Testis (tissue), 3 donors: ENCODE results near the gene PLEKHF1. TPM values are rescaled to one million over a fixed set of nuclear protein-coding genes. Genes with fewer than 3 reads are reported as not detected.

Experiments
- DNase-seq: peaks from one replicate; pipeline ENCODE4 v3.0.0-alpha.2; 2019
- H3K27ac ChIP-seq, 2 donors: fragments of 200-600 bp; sonication (generic); one replicate each; pipeline ENCODE4 v1.5.1; 2019
- H3K27me3 ChIP-seq: fragments of 200-600 bp; sonication (generic); one replicate; pipeline ENCODE4 v1.5.1; 2019
- H3K36me3 ChIP-seq: fragments of 200-600 bp; sonication (generic); one replicate; pipeline ENCODE4 v1.5.1; 2017; ENCODE audit warnings: low read depth; ENCODE audit errors: missing control alignments
- H3K4me1 ChIP-seq: fragments of 200-600 bp; sonication (generic); one replicate; pipeline ENCODE4 v1.5.1; 2019
- H3K4me3 ChIP-seq, 2 donors: fragments of 200-600 bp; sonication (generic); one replicate each; pipeline ENCODE4 v1.5.1; 2017 to 2019
- H3K9me3 ChIP-seq: fragments of 200-600 bp; sonication (generic); one replicate; pipeline ENCODE4 v1.5.1; 2017
- POLR2A ChIP-seq: fragments of 450-650 bp; IDR thresholded peaks from one replicate; pipeline ENCODE4 v1.6.1; 2017; ENCODE audit warnings: antibody characterized with exemption, mild to moderate bottlenecking, moderate library complexity
- WGBS, 2 donors: methylation state at CpG; one replicate each; pipeline ENCODE4 v1.1.5; 2018; 5-methylcytosine and 5-hydroxymethylcytosine counted together
- intact Hi-C: fragments of 100-400 bp; cut with DNase I; formaldehyde crosslinking; loops from one replicate; pipeline ENCODE4 v1.15.1; 2023; ENCODE audit warnings: low total_unique reads
- polyA plus RNA-seq: library from polyadenylated mRNA; stranded (reverse); fragments of 350-450 nt; fragmentation: Illumina TruSeq; extraction: RNeasy Lipid Tissue Mini Kit (QIAGEN cat#74804); gene quantifications from one replicate; pipeline ENCODE4 v1.2.3, GENCODE V29; 2014; ENCODE audit warnings: low read depth, low replicate concordance; ENCODE audit not compliant: insufficient read depth
- total RNA-seq, 2 donors: library from RNA; depleted of rRNA; stranded (reverse); fragments of >200 nt; gene quantifications; one replicate each; pipeline ENCODE4 v1.2.3, GENCODE V29; 2016
- TF ChIP-seq, protein P1 (sequence below), 3 experiments: fragments of 450-650 bp in 2 of 3; fragments of 200-600 bp in 1 of 3; sonication (generic) in 1 of 3; IDR thresholded peaks; one replicate each; pipeline ENCODE4 v1.5.1; 2016 to 2019; ENCODE audit warnings: antibody characterized with exemption in 3 of 3, mild to moderate bottlenecking in 2 of 3, moderate library complexity in 1 of 3

Gene PLEKHF1
- total and polyA plus RNA-seq, 3 donors from 2014 or later: 6.3 to 26.2 (median 13.5) TPM

DNA sequence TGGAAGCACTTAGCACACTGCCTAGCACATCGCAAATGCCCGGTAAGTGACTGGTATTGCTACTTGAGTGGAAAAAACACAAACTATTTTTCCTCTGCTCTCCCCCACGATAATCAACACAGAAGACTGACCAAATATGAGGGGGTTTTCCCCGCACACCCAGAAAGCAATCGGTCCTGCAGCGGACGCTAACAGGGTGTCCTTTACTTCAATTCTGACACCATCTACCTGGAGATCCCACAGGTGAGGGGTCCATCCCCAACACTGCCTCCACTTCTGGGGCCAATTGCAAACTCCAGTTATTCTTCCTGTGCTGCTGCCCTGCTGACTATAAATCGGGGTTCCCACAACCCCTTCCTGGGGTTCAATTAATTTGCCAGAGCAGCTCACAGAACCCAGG is 26.2 kb upstream of the PLEKHF1 start:
- 83 to 91% methylated on average over 8 of the region's 8 CpGs for WGBS, 2 donors
- Histone ChIP-seq H3K36me3 (no peaks in the 10 kb centered on the region), H3K4me1 (no peaks in the 10 kb centered on the region), H3K27ac (no peak overlapping the region), H3K27me3 (no peaks in the 10 kb centered on the region), H3K9me3 (no peaks in the 10 kb centered on the region), H3K4me3 (no peak overlapping the region)
- intact Hi-C loops: no loop called here
- no peak for TF ChIP-seq POLR2A
- TF ChIP-seq, protein P1, sequence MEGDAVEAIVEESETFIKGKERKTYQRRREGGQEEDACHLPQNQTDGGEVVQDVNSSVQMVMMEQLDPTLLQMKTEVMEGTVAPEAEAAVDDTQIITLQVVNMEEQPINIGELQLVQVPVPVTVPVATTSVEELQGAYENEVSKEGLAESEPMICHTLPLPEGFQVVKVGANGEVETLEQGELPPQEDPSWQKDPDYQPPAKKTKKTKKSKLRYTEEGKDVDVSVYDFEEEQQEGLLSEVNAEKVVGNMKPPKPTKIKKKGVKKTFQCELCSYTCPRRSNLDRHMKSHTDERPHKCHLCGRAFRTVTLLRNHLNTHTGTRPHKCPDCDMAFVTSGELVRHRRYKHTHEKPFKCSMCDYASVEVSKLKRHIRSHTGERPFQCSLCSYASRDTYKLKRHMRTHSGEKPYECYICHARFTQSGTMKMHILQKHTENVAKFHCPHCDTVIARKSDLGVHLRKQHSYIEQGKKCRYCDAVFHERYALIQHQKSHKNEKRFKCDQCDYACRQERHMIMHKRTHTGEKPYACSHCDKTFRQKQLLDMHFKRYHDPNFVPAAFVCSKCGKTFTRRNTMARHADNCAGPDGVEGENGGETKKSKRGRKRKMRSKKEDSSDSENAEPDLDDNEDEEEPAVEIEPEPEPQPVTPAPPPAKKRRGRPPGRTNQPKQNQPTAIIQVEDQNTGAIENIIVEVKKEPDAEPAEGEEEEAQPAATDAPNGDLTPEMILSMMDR (IDR thresholded peaks at IDR 0.05): no peak
- DNase-seq: no peak

- Histone ChIP-seq H3K9me3 (no peaks in the 10 kb centered on the region), H3K4me3 (peak overlapping the region; percentile 29 to 35), H3K27me3 (no peaks in the 10 kb centered on the region), H3K36me3 (no peaks in the 10 kb centered on the region), H3K4me1 (peaks cover under 1% of the 10 kb centered on the region), H3K27ac (no peak overlapping the region)
- WGBS, 2 donors: 57 to 78% methylated on average over 12 of the region's 12 CpGs
- no peak for TF ChIP-seq POLR2A
- TF ChIP-seq, protein P1 (IDR thresholded peaks at IDR 0.05): no peak
- intact Hi-C loops: no loop called here
- peak; percentile 73 for DNase-seq
Measured at GRCh38 chr19:29640231-29640630, 25.0 kb upstream of the PLEKHF1 start.

GRCh38 chr19:29641597-29641996 is 23.7 kb upstream of the PLEKHF1 start:
- Histone ChIP-seq H3K27ac (no peak overlapping the region), H3K4me1 (peaks cover 5% of the 10 kb centered on the region), H3K4me3 (no peak overlapping the region), H3K9me3 (no peaks in the 10 kb centered on the region), H3K27me3 (no peaks in the 10 kb centered on the region), H3K36me3 (no peaks in the 10 kb centered on the region)
- TF ChIP-seq POLR2A: no peak
- TF ChIP-seq, protein P1 (IDR thresholded peaks at IDR 0.05): no peak
- DNase-seq: no peak
- intact Hi-C loops: no loop called here
- WGBS, 2 donors: 80 to 81% methylated on average over 2 of the region's 2 CpGs

- DNase-seq: no peak
- intact Hi-C loops: no loop called here
- no peaks in the 10 kb centered on the region for H3K36me3 ChIP-seq
- WGBS, 2 donors: 59 to 60% methylated on average over 6 to 7 of the region's 7 CpGs
- H3K27ac ChIP-seq: no peak overlapping the region
- no peaks in the 10 kb centered on the region for H3K9me3 ChIP-seq
- H3K4me1 ChIP-seq: peaks cover 5% of the 10 kb centered on the region
- TF ChIP-seq POLR2A: no peak
- TF ChIP-seq, protein P1 (IDR thresholded peaks at IDR 0.05): no peak
- no peaks in the 10 kb centered on the region for H3K27me3 ChIP-seq
- no peak overlapping the region for H3K4me3 ChIP-seq
Measured at GRCh38 chr19:29643361-29643935, 21.8 kb upstream of the PLEKHF1 start.

DNA sequence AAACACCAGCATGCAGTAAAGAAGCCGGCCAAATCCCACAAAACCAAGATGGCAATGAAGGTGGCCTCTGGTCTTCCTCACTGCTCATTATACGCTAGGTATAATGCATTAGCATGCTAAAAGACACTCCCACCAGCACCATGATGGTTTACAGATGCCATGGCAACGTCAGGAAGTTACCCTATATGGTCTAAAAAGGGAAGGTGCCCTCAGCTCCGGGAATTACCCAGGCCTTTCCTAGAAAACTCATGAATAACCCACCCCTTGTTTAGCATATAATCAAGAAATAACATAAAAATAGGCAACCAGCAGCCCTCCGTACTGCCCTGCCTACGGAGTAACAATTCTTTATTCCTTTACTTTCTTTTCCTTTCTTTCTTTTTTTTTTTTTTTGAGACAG is 21.1 kb upstream of the PLEKHF1 start:
- no peaks in the 10 kb centered on the region for H3K36me3 ChIP-seq
- no peak for DNase-seq
- intact Hi-C loops: no loop called here
- H3K4me1 ChIP-seq: peaks cover 5% of the 10 kb centered on the region
- no peak overlapping the region for H3K27ac ChIP-seq
- no peaks in the 10 kb centered on the region for H3K9me3 ChIP-seq
- H3K4me3 ChIP-seq: no peak overlapping the region
- WGBS, 2 donors: 89 to 91% methylated on average over 6 of the region's 6 CpGs
- H3K27me3 ChIP-seq: no peaks in the 10 kb centered on the region
- no peak for TF ChIP-seq POLR2A
- TF ChIP-seq, protein P1 (IDR thresholded peaks at IDR 0.05): no peak
